SK-N-SH (cell line): ENCODE measurements around the gene EIPR1.

Source experiments
- ELF1 ChIP-seq: IDR thresholded peaks from 2 replicates; pipeline ENCODE4 v1.4.0; 2012
- EP300 ChIP-seq, 2 experiments: IDR thresholded peaks; 2 replicates each; pipeline versions ENCODE4 v1.4.0 to v1.6.1; 2012; ENCODE audit warnings: borderline replicate concordance in 1 of 2, low read depth in 1 of 2, low read length in 1 of 2
- POLR2AphosphoS5 ChIP-seq: IDR thresholded peaks from 2 replicates; pipeline ENCODE4 v1.6.1; 2012; ENCODE audit warnings: low read depth, low read length
- RFX5 ChIP-seq: IDR thresholded peaks from 2 replicates; pipeline ENCODE4 v1.6.1; 2012; ENCODE audit warnings: mild to moderate bottlenecking, improper control_type of control experiment, low read length
- YY1 ChIP-seq: IDR thresholded peaks from 2 replicates; pipeline ENCODE4 v1.4.0; 2012; ENCODE audit warnings: low read depth, mild to moderate bottlenecking
- TF ChIP-seq, protein P1 (sequence below): fragments of 200-600 bp; sonication (generic); IDR thresholded peaks from 2 replicates; pipeline ENCODE4 v1.6.1; 2017; ENCODE audit warnings: antibody characterized with exemption, mild to moderate bottlenecking, moderate library complexity
- TF ChIP-seq, protein P2 (sequence below): fragments of 150-350 bp; IDR thresholded peaks from 2 replicates; pipeline ENCODE4 v1.6.1; 2017; ENCODE audit warnings: antibody characterized with exemption, low read length, low read depth, borderline replicate concordance
- TF ChIP-seq, protein P3 (sequence below): IDR thresholded peaks from 2 replicates; pipeline ENCODE4; 2012

DNA sequence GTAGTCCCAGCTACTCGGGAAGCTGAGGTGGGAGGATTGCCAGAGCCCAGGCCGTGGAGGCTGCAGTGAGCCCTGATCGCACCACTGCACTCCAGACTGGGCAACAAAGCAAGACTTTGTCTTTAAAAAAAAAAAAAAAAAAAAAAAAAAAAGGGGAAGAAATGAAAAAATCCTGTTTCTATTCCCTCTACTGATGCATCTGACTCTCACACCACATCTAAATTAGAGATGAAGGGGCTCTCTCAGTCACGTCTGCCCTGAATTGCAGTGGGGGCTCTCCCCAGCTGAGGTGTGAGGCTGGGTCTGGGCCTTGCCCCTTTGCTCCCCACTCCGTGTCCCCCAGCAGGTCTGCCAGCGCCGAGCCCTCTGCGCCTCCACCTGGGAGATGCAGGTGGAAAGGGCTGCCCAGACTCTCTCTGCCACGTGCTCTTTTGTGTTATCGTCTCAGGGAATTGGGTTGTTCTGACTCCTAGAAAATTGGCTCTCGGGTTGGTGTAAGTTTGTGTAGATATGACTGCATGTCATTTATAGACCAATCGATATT is 32.1 kb upstream of the EIPR1 start:
- TF ChIP-seq POLR2AphosphoS5 (no peak), EP300 (IDR thresholded peaks at IDR 0.05; ENCODE audit: borderline replicate concordance in 1 of 2, low read depth in 1 of 2, low read length in 1 of 2) (no peak), YY1 (no peak), ELF1 (no peak), RFX5 (no peak)
- TF ChIP-seq, protein P1, sequence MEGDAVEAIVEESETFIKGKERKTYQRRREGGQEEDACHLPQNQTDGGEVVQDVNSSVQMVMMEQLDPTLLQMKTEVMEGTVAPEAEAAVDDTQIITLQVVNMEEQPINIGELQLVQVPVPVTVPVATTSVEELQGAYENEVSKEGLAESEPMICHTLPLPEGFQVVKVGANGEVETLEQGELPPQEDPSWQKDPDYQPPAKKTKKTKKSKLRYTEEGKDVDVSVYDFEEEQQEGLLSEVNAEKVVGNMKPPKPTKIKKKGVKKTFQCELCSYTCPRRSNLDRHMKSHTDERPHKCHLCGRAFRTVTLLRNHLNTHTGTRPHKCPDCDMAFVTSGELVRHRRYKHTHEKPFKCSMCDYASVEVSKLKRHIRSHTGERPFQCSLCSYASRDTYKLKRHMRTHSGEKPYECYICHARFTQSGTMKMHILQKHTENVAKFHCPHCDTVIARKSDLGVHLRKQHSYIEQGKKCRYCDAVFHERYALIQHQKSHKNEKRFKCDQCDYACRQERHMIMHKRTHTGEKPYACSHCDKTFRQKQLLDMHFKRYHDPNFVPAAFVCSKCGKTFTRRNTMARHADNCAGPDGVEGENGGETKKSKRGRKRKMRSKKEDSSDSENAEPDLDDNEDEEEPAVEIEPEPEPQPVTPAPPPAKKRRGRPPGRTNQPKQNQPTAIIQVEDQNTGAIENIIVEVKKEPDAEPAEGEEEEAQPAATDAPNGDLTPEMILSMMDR: no peak
- TF ChIP-seq, protein P2, sequence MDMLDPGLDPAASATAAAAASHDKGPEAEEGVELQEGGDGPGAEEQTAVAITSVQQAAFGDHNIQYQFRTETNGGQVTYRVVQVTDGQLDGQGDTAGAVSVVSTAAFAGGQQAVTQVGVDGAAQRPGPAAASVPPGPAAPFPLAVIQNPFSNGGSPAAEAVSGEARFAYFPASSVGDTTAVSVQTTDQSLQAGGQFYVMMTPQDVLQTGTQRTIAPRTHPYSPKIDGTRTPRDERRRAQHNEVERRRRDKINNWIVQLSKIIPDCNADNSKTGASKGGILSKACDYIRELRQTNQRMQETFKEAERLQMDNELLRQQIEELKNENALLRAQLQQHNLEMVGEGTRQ: no peak
- TF ChIP-seq, protein P3, sequence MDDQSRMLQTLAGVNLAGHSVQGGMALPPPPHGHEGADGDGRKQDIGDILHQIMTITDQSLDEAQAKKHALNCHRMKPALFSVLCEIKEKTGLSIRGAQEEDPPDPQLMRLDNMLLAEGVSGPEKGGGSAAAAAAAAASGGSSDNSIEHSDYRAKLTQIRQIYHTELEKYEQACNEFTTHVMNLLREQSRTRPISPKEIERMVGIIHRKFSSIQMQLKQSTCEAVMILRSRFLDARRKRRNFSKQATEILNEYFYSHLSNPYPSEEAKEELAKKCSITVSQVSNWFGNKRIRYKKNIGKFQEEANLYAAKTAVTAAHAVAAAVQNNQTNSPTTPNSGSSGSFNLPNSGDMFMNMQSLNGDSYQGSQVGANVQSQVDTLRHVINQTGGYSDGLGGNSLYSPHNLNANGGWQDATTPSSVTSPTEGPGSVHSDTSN: no peak
